T-helper 2 cell treated with Interferon-gamma antibody and Interleukin-4, amounts not matched to agents 100 ng/mL and 5 ng/mL, for 36 hours (primary cell): ENCODE data around the gene EOLA1. TPM values are rescaled to one million over a fixed set of nuclear protein-coding genes. Genes with fewer than 3 reads are reported as not detected.
"Not testable (repeated sequence)": the region's sequence is repeated elsewhere in the genome, so short reads cannot be mapped to it uniquely, and the experiment has no call there.

Source experiments
- intact Hi-C: fragments of 100-400 bp; cut with micrococcal nuclease; formaldehyde crosslinking; loops from one replicate; pipeline ENCODE4 v1.15.1; 2023
- total RNA-seq: library from RNA; stranded (reverse); gene quantifications from 2 replicates; pipeline ENCODE4 v1.2.3, GENCODE V29; 2022

Gene EOLA1
- total RNA-seq, 1 donor from 2014 or later: 32.2 TPM

- intact Hi-C loops: loop anchor here (2.0 kb wide), 1 partner anchor 35 kb away; the partner anchor contains the start of gene IDS
These were observed 1.3 kb upstream of the EOLA1 start for GRCh38 chrX:149539283-149540130.

- intact Hi-C loops: no loop called here
These were observed 636 bp upstream of the EOLA1 start for GRCh38 chrX:149540131-149540620.

GRCh38 chrX:149541521-149542047, 772 bp downstream of the EOLA1 start:
- intact Hi-C loops: no loop called here

- intact Hi-C loops: not testable (repeated sequence)
These were observed 5.0 kb downstream of the EOLA1 start for GRCh38 chrX:149545545-149546543.

GRCh38 chrX:149546962-149547361, 6.2 kb downstream of the EOLA1 start:
- intact Hi-C loops: not testable (repeated sequence)

GRCh38 chrX:149547782-149548181, 7.0 kb downstream of the EOLA1 start:
- intact Hi-C loops: not testable (repeated sequence)

- intact Hi-C loops: not testable (repeated sequence)
These were observed 8.9 kb downstream of the EOLA1 start, which contains the start of gene HSFX3 for GRCh38 chrX:149549701-149550100. Gene HSFX3, minus strand, starts transcription at chrX:149549924. Its CDS starts 72 bp downstream, at chrX:149549852.

GRCh38 chrX:149550454-149550853, 9.6 kb downstream of the EOLA1 start:
- intact Hi-C loops: not testable (repeated sequence)

GRCh38 chrX:149551245-149551938, 10.6 kb downstream of the EOLA1 start:
- intact Hi-C loops: not testable (repeated sequence)

GRCh38 chrX:149551939-149552248, 11.1 kb downstream of the EOLA1 start:
- intact Hi-C loops: not testable (repeated sequence)

- intact Hi-C loops: not testable (repeated sequence)
These were observed 14.4 kb downstream of the EOLA1 start for GRCh38 chrX:149555251-149555650.

- intact Hi-C loops: no loop called here
These were observed 22.5 kb downstream of the EOLA1 start for GRCh38 chrX:149563359-149563758.

- intact Hi-C loops: no loop called here
These were observed 27.0 kb downstream of the EOLA1 start for GRCh38 chrX:149567621-149568417.

- intact Hi-C loops: no loop called here
These were observed 28.0 kb downstream of the EOLA1 start for GRCh38 chrX:149568701-149569296.

- intact Hi-C loops: no loop called here
These were observed 29.0 kb downstream of the EOLA1 start for GRCh38 chrX:149569770-149570169.

- intact Hi-C loops: no loop called here
These were observed 29.9 kb downstream of the EOLA1 start for GRCh38 chrX:149570668-149571067.

GRCh38 chrX:149571770-149572169, 31.0 kb downstream of the EOLA1 start:
- intact Hi-C loops: no loop called here

GRCh38 chrX:149572743-149573142, 31.9 kb downstream of the EOLA1 start:
- intact Hi-C loops: no loop called here

GRCh38 chrX:149573456-149573855, 32.6 kb downstream of the EOLA1 start:
- intact Hi-C loops: not testable (repeated sequence)

GRCh38 chrX:149585631-149586030, 44.8 kb downstream of the EOLA1 start:
- intact Hi-C loops: not testable (repeated sequence)
